HepG2 (cell line): ENCODE data around the gene TMBIM1. TPM values are rescaled to one million over a fixed set of nuclear protein-coding genes. Genes with fewer than 3 reads are reported as not detected.

Source experiments
- JUN ChIP-seq: sonication (generic); formaldehyde crosslinking; IDR thresholded peaks from 2 replicates; pipeline ENCODE4 v1.4.0; 2020; ENCODE audit warnings: mild to moderate bottlenecking, missing genetic modification reagents
- MATR3 ChIP-seq: sonication (generic); formaldehyde crosslinking; IDR thresholded peaks from 2 replicates; pipeline ENCODE4 v1.4.0; 2020; ENCODE audit warnings: missing genetic modification reagents
- ZFP36 ChIP-seq: fragments of 150-350 bp; IDR thresholded peaks from 2 replicates; pipeline ENCODE4 v1.6.1; 2018; ENCODE audit warnings: borderline replicate concordance, low read length, low read depth; ENCODE audit not compliant: partially characterized antibody
- ZFP82 ChIP-seq: sonication (generic); formaldehyde crosslinking; IDR thresholded peaks from 2 replicates; pipeline ENCODE4 v1.5.1; 2020; ENCODE audit warnings: mild to moderate bottlenecking, missing genetic modification reagents, borderline replicate concordance
- ZNF136 ChIP-seq: sonication (generic); formaldehyde crosslinking; IDR thresholded peaks from 2 replicates; pipeline ENCODE4 v1.8.1; 2022; ENCODE audit warnings: low read depth, mild to moderate bottlenecking, moderate library complexity, missing genetic modification reagents
- ZNF678 ChIP-seq: sonication (generic); formaldehyde crosslinking; IDR thresholded peaks from 2 replicates; pipeline ENCODE4 v1.4.0; 2020; ENCODE audit warnings: mild to moderate bottlenecking, missing genetic modification reagents
- polyA plus RNA-seq, 8 experiments: library from polyadenylated mRNA; depleted of rRNA in 3 of 8; stranded (reverse) in 7 of 8; unstranded in 1 of 8; fragments of >200 nt; fragmentation: Illumina TruSeq in 4 of 8; extraction: Trizol in 4 of 8; gene quantifications; 2 replicates each; pipeline versions ENCODE4 v1.2.1 to v1.2.3, GENCODE V29; 2011 to 2016; ENCODE audit warnings: low read depth in 4 of 8, missing spikeins in 1 of 8, mixed read lengths in 1 of 8; ENCODE audit not compliant: insufficient read depth in 1 of 8
- total RNA-seq, 5 experiments: library from RNA; depleted of rRNA; stranded (reverse); fragments of >200 nt; fragmentation: Illumina TruSeq; extraction: Trizol; gene quantifications; 2 replicates each; pipeline ENCODE4 v1.2.3, GENCODE V29; 2016; ENCODE audit warnings: low read depth in 1 of 5
- TF ChIP-seq, protein P1 (sequence below): sonication (generic); formaldehyde crosslinking; IDR thresholded peaks from 2 replicates; pipeline ENCODE4 v1.4.0; 2020; ENCODE audit warnings: missing genetic modification reagents
- TF ChIP-seq, protein P2 (sequence below): sonication (generic); formaldehyde crosslinking; IDR thresholded peaks from 2 replicates; pipeline ENCODE4 v1.4.0; 2020; ENCODE audit warnings: missing genetic modification reagents, borderline replicate concordance
- TF ChIP-seq, protein P3 (sequence below): sonication (generic); formaldehyde crosslinking; conservative IDR thresholded peaks from 2 replicates; pipeline ENCODE4 v1.5.0; 2020; ENCODE audit warnings: missing genetic modification reagents
- TF ChIP-seq, protein P4 (sequence below): sonication (generic); formaldehyde crosslinking; conservative IDR thresholded peaks from 2 replicates; pipeline ENCODE4 v1.4.0; 2020; ENCODE audit warnings: mild to moderate bottlenecking, missing genetic modification reagents, moderate library complexity
- TF ChIP-seq, protein P5 (sequence below): IDR thresholded peaks from 2 replicates; pipeline ENCODE4 v1.6.1; 2016
- TF ChIP-seq, protein P6 (sequence below): sonication (generic); formaldehyde crosslinking; IDR thresholded peaks from 2 replicates; pipeline ENCODE4 v1.4.0; 2020; ENCODE audit warnings: missing genetic modification reagents; ENCODE audit errors: not compliant biosample characterization

Gene TMBIM1
- total and polyA plus RNA-seq, 2 of the 13 experiments (the other 11 are each of a cell fraction or from before 2014, with no cell fraction given) = 127 to 139 TPM

DNA sequence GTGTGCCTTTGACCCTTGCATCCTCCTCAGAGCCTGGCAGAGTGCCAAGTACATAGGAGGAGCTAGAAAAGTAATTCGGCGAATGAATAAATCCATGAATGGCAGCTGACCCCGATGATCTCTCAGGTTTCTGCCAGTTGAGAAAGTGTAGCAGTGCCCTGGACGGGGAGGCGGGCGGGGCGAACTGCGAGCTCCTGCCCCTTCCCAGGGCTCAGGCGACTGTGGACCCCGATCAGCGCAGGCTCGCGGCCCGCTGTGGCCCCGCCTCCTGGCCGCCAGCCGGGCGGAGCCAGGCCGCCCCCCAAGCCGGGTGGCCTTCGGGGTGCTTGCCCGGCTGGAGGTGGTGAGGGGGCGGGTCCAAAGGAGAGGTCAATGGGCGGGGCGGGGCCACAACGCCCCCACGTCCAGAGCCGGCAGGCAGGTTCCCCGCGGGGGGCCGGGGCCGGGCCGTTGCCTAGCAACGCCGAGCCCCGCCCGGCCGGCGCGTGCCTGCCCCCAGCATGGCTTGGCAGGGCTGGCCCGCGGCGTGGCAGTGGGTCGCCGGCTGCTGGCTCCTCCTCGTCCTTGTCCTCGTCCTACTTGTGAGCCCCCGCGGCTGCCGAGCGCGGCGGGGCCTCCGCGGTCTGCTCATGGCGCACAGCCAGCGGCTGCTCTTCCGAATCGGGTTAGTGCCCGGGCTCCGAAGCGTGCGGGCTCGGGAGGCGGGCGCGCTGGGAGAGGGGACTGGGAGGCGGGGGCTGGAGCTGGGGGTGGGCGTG is 30.6 kb upstream of the TMBIM1 start (continued):
- TF ChIP-seq, protein P1, sequence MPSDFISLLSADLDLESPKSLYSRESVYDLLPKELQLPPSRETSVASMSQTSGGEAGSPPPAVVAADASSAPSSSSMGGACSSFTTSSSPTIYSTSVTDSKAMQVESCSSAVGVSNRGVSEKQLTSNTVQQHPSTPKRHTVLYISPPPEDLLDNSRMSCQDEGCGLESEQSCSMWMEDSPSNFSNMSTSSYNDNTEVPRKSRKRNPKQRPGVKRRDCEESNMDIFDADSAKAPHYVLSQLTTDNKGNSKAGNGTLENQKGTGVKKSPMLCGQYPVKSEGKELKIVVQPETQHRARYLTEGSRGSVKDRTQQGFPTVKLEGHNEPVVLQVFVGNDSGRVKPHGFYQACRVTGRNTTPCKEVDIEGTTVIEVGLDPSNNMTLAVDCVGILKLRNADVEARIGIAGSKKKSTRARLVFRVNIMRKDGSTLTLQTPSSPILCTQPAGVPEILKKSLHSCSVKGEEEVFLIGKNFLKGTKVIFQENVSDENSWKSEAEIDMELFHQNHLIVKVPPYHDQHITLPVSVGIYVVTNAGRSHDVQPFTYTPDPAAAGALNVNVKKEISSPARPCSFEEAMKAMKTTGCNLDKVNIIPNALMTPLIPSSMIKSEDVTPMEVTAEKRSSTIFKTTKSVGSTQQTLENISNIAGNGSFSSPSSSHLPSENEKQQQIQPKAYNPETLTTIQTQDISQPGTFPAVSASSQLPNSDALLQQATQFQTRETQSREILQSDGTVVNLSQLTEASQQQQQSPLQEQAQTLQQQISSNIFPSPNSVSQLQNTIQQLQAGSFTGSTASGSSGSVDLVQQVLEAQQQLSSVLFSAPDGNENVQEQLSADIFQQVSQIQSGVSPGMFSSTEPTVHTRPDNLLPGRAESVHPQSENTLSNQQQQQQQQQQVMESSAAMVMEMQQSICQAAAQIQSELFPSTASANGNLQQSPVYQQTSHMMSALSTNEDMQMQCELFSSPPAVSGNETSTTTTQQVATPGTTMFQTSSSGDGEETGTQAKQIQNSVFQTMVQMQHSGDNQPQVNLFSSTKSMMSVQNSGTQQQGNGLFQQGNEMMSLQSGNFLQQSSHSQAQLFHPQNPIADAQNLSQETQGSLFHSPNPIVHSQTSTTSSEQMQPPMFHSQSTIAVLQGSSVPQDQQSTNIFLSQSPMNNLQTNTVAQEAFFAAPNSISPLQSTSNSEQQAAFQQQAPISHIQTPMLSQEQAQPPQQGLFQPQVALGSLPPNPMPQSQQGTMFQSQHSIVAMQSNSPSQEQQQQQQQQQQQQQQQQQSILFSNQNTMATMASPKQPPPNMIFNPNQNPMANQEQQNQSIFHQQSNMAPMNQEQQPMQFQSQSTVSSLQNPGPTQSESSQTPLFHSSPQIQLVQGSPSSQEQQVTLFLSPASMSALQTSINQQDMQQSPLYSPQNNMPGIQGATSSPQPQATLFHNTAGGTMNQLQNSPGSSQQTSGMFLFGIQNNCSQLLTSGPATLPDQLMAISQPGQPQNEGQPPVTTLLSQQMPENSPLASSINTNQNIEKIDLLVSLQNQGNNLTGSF (CRISPR knock-in tag) = peak; percentile 58
- TF ChIP-seq, protein P2, sequence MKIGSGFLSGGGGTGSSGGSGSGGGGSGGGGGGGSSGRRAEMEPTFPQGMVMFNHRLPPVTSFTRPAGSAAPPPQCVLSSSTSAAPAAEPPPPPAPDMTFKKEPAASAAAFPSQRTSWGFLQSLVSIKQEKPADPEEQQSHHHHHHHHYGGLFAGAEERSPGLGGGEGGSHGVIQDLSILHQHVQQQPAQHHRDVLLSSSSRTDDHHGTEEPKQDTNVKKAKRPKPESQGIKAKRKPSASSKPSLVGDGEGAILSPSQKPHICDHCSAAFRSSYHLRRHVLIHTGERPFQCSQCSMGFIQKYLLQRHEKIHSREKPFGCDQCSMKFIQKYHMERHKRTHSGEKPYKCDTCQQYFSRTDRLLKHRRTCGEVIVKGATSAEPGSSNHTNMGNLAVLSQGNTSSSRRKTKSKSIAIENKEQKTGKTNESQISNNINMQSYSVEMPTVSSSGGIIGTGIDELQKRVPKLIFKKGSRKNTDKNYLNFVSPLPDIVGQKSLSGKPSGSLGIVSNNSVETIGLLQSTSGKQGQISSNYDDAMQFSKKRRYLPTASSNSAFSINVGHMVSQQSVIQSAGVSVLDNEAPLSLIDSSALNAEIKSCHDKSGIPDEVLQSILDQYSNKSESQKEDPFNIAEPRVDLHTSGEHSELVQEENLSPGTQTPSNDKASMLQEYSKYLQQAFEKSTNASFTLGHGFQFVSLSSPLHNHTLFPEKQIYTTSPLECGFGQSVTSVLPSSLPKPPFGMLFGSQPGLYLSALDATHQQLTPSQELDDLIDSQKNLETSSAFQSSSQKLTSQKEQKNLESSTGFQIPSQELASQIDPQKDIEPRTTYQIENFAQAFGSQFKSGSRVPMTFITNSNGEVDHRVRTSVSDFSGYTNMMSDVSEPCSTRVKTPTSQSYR (CRISPR knock-in tag) = peak; percentile 44; the same call in 1 of the 2 replicates
- 0 out of 2 replicates have a peak, but pooled peaks have one; percentile 53 for TF ChIP-seq ZFP82
- TF ChIP-seq, protein P3, sequence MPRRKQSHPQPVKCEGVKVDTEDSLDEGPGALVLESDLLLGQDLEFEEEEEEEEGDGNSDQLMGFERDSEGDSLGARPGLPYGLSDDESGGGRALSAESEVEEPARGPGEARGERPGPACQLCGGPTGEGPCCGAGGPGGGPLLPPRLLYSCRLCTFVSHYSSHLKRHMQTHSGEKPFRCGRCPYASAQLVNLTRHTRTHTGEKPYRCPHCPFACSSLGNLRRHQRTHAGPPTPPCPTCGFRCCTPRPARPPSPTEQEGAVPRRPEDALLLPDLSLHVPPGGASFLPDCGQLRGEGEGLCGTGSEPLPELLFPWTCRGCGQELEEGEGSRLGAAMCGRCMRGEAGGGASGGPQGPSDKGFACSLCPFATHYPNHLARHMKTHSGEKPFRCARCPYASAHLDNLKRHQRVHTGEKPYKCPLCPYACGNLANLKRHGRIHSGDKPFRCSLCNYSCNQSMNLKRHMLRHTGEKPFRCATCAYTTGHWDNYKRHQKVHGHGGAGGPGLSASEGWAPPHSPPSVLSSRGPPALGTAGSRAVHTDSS (CRISPR knock-in tag) = peak; percentile 41; the same call in 1 of the 2 replicates
- TF ChIP-seq, protein P4, sequence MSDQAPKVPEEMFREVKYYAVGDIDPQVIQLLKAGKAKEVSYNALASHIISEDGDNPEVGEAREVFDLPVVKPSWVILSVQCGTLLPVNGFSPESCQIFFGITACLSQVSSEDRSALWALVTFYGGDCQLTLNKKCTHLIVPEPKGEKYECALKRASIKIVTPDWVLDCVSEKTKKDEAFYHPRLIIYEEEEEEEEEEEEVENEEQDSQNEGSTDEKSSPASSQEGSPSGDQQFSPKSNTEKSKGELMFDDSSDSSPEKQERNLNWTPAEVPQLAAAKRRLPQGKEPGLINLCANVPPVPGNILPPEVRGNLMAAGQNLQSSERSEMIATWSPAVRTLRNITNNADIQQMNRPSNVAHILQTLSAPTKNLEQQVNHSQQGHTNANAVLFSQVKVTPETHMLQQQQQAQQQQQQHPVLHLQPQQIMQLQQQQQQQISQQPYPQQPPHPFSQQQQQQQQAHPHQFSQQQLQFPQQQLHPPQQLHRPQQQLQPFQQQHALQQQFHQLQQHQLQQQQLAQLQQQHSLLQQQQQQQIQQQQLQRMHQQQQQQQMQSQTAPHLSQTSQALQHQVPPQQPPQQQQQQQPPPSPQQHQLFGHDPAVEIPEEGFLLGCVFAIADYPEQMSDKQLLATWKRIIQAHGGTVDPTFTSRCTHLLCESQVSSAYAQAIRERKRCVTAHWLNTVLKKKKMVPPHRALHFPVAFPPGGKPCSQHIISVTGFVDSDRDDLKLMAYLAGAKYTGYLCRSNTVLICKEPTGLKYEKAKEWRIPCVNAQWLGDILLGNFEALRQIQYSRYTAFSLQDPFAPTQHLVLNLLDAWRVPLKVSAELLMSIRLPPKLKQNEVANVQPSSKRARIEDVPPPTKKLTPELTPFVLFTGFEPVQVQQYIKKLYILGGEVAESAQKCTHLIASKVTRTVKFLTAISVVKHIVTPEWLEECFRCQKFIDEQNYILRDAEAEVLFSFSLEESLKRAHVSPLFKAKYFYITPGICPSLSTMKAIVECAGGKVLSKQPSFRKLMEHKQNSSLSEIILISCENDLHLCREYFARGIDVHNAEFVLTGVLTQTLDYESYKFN (CRISPR knock-in tag) = peak; percentile 80
- no peak for TF ChIP-seq JUN (CRISPR knock-in tag)
- no peak for TF ChIP-seq MATR3 (CRISPR knock-in tag)
- TF ChIP-seq, protein P5, sequence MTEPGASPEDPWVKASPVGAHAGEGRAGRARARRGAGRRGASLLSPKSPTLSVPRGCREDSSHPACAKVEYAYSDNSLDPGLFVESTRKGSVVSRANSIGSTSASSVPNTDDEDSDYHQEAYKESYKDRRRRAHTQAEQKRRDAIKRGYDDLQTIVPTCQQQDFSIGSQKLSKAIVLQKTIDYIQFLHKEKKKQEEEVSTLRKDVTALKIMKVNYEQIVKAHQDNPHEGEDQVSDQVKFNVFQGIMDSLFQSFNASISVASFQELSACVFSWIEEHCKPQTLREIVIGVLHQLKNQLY (CRISPR knock-in tag) = no peak
- TF ChIP-seq ZNF678 = no peak; the same call in 1 of the 2 replicates
- TF ChIP-seq, protein P6, sequence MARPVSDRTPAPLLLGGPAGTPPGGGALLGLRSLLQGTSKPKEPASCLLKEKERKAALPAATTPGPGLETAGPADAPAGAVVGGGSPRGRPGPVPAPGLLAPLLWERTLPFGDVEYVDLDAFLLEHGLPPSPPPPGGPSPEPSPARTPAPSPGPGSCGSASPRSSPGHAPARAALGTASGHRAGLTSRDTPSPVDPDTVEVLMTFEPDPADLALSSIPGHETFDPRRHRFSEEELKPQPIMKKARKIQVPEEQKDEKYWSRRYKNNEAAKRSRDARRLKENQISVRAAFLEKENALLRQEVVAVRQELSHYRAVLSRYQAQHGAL (CRISPR knock-in tag) = peak; percentile 75
- no peak; the same call in 1 of the 2 replicates for TF ChIP-seq ZNF136 (CRISPR knock-in tag)
- TF ChIP-seq ZFP36 = no peak
